ENCODE measurements around the gene TNS2.

The TNS2 gene

DNA sequence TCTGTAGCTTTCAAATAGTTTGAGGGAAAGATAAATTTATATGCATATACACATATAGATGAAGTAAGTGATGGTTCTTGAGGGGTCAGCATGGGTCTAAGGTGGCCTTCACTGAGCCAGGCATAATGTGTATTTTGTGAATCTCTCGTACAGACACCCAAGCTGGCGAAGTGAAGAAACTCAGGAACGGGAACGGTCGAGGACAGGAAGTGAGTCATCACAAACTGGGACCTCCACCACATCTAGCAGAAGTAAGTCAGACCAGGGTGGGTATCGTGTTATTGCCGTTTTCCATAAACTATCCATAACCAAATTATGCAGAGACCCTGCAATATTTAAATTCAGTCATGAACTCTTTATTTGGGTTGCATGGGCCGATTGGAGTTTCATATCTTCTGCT is 15.4 kb upstream of the TNS2 start:
- no peaks in the 10 kb centered on the region for H3K4me1 ChIP-seq (ENCODE audit: control insufficient read depth, insufficient read depth, low read length)
- ChIA-PET CTCF (no interaction called here), POLR2A (no interaction called here)
- no peak for TF ChIP-seq ZNF112 (tag by site-specific recombination; IDR thresholded peaks at IDR 0.05)
- no peak for TF ChIP-seq ZNF843 (tag by site-specific recombination; IDR thresholded peaks at IDR 0.05)
- TF ChIP-seq ZNF555 (tag by site-specific recombination; conservative IDR thresholded peaks at IDR 0.05) = no peak
- no peak for TF ChIP-seq ZBTB17 (tag by site-specific recombination; IDR thresholded peaks at IDR 0.05)
- H3K4me3 ChIP-seq (ENCODE audit: low read depth, low read length) = no peak overlapping the region
- H3K27ac ChIP-seq (ENCODE audit: extremely low read depth, low read depth, low read length) = no peak overlapping the region
- peaks cover 88 to 90% of the 10 kb centered on the region in 2 experiments for H3K36me3 ChIP-seq (ENCODE audit: control insufficient read depth in 2 of 2, insufficient read depth in 1 of 2, low read length in 2 of 2)
- H3K9me3 ChIP-seq (ENCODE audit: control insufficient read depth, insufficient read depth, low read depth, low read length) = no peaks in the 10 kb centered on the region

DNA sequence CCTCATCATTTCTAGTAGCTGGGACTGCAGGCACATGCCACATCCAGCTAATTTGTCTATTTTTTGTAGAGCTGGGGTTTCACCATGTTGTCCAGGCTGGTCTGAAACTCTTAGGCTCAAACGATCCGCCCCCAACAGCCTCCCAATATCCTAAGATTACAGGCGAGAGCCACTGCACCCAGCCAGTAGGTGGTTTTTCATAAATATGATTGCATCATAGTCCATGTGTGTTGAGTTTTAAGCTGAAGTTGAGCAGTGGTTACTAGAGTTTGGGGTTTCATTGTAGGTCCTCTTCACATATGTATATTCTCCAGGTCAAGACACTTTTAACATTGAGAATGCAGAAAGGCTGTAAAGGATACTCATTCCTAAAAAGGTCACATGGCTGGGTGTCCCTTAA is 13.1 kb upstream of the TNS2 start:
- ChIA-PET CTCF (interaction anchor here (0.7 to 2.9 kb wide), 4 partner anchors 18 to 409 kb away, joined by 3 to 17 read pairs (median 3); no protein-coding TSS in a partner anchor), POLR2A (no interaction called here)
- H3K4me3 ChIP-seq (ENCODE audit: low read depth, low read length) = no peak overlapping the region
- no peaks in the 10 kb centered on the region for H3K9me3 ChIP-seq (ENCODE audit: control insufficient read depth, insufficient read depth, low read depth, low read length)
- H3K27ac ChIP-seq (ENCODE audit: extremely low read depth, low read depth, low read length) = no peak overlapping the region
- peaks cover 73 to 87% of the 10 kb centered on the region in 2 experiments for H3K36me3 ChIP-seq (ENCODE audit: control insufficient read depth in 2 of 2, insufficient read depth in 1 of 2, low read length in 2 of 2)
- TF ChIP-seq ZNF341 (tag by site-specific recombination; IDR thresholded peaks at IDR 0.05; ENCODE audit: low read depth) = no peak
- no peak for TF ChIP-seq HOXA7 (CRISPR knock-in tag; IDR thresholded peaks at IDR 0.05; ENCODE audit: borderline replicate concordance)
- TF ChIP-seq SP7 (tag by site-specific recombination; IDR thresholded peaks at IDR 0.05) = no peak
- no peaks in the 10 kb centered on the region for H3K4me1 ChIP-seq (ENCODE audit: control insufficient read depth, insufficient read depth, low read length)

GRCh38 chr12:53039851-53040250 is 10.0 kb upstream of the TNS2 start:
- H3K9me3 ChIP-seq (ENCODE audit: control insufficient read depth, insufficient read depth, low read depth, low read length) = no peaks in the 10 kb centered on the region
- no peak for TF ChIP-seq ZNF654 (tag by site-specific recombination; IDR thresholded peaks at IDR 0.05; ENCODE audit: low read depth)
- H3K4me3 ChIP-seq (ENCODE audit: low read depth, low read length) = no peak overlapping the region
- H3K36me3 ChIP-seq (ENCODE audit: control insufficient read depth in 2 of 2, insufficient read depth in 1 of 2, low read length in 2 of 2) = peaks cover 47 to 65% of the 10 kb centered on the region in 2 experiments
- no peak overlapping the region for H3K27ac ChIP-seq (ENCODE audit: extremely low read depth, low read depth, low read length)
- H3K4me1 ChIP-seq (ENCODE audit: control insufficient read depth, insufficient read depth, low read length) = no peaks in the 10 kb centered on the region
- POLR2A ChIA-PET = no interaction called here
- CTCF ChIA-PET = interaction anchor here (0.5 to 2.9 kb wide), 9 partner anchors 9 to 468 kb away, joined by 3 to 17 read pairs (median 4); partner anchors contain the start of gene IGFBP6

DNA sequence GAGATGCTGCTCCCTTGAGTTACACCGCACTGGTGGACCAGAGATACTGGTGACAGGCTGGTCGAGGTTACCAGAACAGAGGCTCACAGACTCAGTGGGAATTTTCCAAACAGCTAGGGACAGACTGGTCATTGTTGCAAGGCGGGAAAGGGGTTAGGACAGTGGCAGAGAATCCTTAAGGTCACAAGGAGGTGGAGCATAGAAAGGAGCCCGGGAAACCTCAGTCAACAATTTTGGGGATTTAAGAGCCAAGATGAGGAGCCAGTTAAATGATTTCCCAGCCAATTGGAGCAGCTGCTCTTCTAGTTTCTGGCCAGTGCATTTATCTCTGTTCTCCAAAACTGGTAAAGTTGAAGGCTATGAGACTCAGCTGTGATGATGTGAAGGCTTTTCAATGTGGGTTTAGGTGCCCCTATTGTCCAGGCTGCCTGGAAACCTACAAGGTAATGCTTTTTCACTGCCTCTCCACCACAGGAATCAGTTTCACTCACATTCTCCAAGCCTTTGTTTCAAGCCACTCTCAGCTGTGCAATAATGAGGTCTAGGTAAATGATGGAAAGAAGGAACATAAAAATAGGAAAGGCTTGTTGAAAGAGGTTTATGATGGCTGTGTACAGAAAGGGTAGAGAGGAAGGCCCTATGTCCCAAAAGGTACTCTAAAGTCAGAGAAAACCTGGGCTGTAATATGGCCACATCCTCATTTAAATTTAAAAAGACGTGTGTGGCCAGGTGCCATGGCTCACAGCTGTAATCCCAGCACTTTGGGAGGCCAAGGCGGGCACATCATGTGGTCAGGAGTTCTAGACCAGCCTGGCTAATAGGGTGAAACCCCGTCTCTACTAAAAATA is 7.0 kb upstream of the TNS2 start:
- Histone ChIP-seq H3K27ac (ENCODE audit: extremely low read depth, low read depth, low read length) (no peak overlapping the region), H3K4me3 (ENCODE audit: low read depth, low read length) (no peak overlapping the region), H3K4me1 (ENCODE audit: control insufficient read depth, insufficient read depth, low read length) (peaks cover 2% of the 10 kb centered on the region; the same call in 1 of the 2 replicates), H3K36me3 (ENCODE audit: control insufficient read depth in 2 of 2, insufficient read depth in 1 of 2, low read length in 2 of 2) (peaks cover 18 to 39% of the 10 kb centered on the region in 2 experiments), H3K9me3 (ENCODE audit: control insufficient read depth, insufficient read depth, low read depth, low read length) (no peaks in the 10 kb centered on the region)
- no peak for TF ChIP-seq ZNF510 (tag by site-specific recombination; IDR thresholded peaks at IDR 0.05; ENCODE audit: insufficient replicate concordance)
- no peak for TF ChIP-seq HOXA7 (CRISPR knock-in tag; IDR thresholded peaks at IDR 0.05; ENCODE audit: borderline replicate concordance)
- no peak for TF ChIP-seq SETDB1 (IDR thresholded peaks at IDR 0.05; ENCODE audit: insufficient read length, low read length)
- TF ChIP-seq ZBTB1 (tag by site-specific recombination; IDR thresholded peaks at IDR 0.05) = no peak
- TF ChIP-seq ZNF660 (tag by site-specific recombination; IDR thresholded peaks at IDR 0.05) = peak; percentile 11; the same call in 1 of the 2 replicates
- no peak for TF ChIP-seq ZNF707 (tag by site-specific recombination; IDR thresholded peaks at IDR 0.05)
- TF ChIP-seq ZNF560 (tag by site-specific recombination; IDR thresholded peaks at IDR 0.05; ENCODE audit: borderline replicate concordance) = no peak
- no peak for TF ChIP-seq RBAK (tag by site-specific recombination; IDR thresholded peaks at IDR 0.05)
- ChIA-PET CTCF (no interaction called here), POLR2A (interaction anchor here (0.6 to 1.2 kb wide), 2 partner anchors 37 to 62 kb away, joined by 3 read pairs; partner anchors contain the start of gene EIF4B)
